GM19240 (cell line): ENCODE results near the gene PLCH1.

Experiments
- DNase-seq: peaks from one replicate; pipeline ENCODE4 v3.0.0; 2011; ENCODE audit warnings: low spot score; ENCODE audit not compliant: insufficient read length

Gene PLCH1

DNA sequence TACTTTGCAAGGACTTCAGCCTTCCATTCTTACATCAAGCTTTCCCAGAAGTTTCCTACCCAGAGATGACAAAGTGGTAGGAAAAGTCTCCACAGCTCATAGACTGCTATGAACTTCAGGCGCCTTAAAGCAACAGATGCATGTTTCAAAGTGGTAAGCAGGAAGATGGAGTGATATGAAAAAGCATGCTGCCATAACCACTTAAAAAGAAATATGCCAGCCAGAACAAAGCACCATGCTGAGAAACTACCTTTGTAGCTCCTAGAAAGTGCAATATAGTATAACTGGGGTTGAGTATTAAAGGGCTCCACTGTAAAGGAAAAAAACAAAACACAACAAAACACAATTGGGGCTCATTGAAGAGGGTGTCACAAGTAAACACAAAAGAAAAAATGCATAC is 259.0 kb downstream of the PLCH1 start:
- no peak for DNase-seq

DNA sequence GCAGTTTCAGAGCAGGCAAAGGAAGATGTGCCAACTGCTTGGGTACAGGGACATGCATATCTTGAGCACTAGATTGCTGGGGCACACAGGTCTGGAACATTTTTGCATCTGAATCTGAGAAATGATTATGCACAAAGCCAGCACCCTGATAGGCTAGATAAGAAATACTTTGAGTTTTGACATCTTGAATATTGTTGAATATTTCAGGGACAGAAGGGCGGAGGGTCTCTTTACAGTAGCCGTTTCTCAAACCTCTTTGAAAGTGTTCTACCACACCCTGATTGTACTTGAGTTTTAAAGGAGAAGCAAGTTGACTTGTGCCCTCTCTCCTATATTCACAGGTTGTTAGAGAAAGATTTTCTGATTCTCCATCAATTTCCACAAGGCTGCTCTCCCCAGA is 263.3 kb downstream of the PLCH1 start:
- DNase-seq: no peak

DNA sequence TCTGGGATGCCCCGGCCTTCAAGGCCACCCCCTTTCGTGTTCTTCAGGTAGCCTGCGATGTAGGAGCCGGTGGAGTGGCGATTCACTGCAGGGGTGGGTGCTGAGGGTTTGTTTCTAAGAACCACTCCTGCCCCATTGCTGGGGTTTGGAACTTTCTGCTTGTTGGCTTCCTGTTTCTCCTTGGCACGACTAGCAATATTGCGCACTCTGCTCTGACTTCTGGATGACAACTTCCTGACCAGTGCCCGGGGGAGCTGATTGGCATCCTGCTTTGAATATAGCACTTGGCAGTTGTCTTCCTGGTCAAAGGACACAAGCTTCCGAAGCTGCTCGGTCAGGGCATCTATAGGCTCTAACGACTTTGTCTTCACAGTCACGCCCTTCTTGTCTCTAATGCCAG is 263.8 kb downstream of the PLCH1 start:
- no peak for DNase-seq

- no peak for DNase-seq
Measured at GRCh38 chr3:155465664-155466063, 279.2 kb downstream of the PLCH1 start.

- DNase-seq: no peak
Measured at GRCh38 chr3:155462672-155463071, 282.2 kb downstream of the PLCH1 start.

DNA sequence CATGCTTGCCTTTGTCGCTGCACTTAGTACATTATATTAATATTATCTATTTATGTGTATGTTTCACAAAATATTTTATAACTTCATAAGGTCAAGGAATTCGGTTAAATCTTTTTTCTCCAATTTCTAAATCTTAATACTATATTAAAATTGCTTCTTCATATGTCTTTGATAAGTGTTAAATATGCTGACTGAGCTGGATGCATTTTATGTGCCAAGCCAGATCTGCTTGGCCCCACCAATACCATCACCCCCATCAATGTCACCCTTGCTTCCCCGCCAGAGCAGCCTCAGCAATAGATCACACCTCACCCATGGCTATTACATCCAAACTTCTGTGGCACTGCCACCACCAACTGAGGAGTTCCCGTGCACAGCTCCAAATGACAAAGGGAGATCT is 287.3 kb downstream of the PLCH1 start:
- DNase-seq: no peak

- no peak for DNase-seq
Measured at GRCh38 chr3:155455765-155456164, 289.1 kb downstream of the PLCH1 start.

DNA sequence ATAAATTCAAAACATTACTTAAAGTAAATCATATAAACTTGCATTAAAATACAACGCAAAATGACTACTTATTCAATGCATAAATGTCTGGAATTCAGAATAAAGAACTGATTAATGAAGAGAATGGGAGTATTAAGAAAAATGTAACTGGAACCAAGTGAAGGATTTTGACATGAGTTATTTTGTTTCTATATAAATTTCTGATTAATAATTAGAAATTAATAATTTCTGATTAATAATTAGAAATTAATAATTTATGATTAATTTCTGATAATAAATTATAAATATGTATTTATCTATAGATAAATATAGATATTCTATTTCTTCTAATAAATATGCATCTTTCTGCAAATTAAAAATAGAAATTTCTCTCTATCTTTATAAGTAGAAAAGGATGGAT is 291.4 kb downstream of the PLCH1 start:
- no peak for DNase-seq

DNA sequence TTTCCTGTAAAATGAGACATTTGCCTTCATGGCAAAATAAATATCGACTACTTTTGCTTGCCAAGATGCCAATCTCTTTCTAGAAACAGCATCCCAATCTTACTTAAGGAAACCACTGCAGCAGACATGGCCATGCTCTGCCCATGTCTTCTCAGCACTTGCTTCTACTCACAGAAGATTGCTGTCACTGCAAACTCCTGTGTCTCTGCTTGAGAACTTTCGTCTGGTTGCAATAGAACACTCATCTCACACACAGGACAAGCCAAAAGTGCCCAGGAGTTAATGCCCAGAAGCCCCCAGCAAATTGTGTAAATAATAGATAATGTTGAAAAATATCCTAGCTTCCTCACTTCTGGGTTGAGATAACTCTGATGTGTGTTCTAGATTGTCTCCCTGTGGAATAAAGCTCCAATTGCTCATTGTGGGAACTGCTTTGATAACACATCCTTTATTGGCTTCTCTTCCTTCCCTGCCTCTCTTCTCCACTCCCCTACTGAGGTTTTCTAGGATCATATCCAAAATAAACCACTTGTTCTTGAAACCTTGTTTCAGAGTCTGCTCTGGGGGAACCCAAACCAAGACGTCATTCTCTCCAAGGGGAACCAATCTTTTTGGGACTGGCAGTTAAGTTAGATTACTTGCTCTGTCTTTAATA is 295.1 kb downstream of the PLCH1 start:
- DNase-seq: no peak

DNA sequence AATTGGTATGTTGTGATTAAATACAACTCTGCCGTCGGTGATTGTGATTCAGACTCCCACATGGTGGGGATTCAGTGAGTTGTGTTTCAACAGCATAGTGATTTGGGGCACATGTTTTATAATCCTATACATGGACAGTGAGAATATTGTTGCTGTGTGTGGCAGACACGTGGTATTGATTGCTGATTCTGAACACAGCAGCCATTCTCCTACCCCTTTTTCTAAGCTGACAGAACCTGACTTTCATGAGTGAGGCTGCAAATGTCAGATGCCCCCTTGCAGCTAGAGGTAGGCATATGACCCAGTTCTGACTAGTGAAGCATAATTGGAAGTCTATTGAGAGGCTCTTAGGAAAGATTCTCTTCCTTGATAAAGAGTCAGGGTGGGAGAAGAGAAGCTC is 296.3 kb downstream of the PLCH1 start:
- DNase-seq: no peak

- DNase-seq: no peak
Measured at GRCh38 chr3:155446366-155446765, 298.5 kb downstream of the PLCH1 start.

DNA sequence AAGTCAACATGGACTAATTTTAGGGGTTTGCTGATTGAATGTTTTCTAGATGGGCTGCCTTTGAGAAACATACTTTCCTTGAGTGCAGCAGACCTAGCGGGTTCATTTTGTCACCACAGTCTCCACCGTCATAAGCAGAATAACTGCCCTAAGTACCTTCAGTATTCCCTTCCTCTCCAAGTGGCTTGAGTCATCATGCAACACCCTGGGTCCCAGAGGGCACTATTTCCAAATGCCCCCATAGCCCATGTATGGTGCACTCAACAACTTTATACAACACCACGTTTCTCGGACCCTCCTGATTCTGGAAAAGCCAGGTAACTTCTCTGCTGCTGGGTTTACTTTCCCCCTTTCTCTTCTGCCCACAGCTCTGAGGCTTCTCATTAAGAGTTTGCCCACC is 300.1 kb downstream of the PLCH1 start:
- no peak for DNase-seq

GRCh38 chr3:155443815-155444214 is 301.1 kb downstream of the PLCH1 start:
- no peak for DNase-seq

- no peak for DNase-seq
Measured at GRCh38 chr3:155442072-155442471, 302.8 kb downstream of the PLCH1 start.

- no peak for DNase-seq
Measured at GRCh38 chr3:155441506-155441905, 303.4 kb downstream of the PLCH1 start.

DNA sequence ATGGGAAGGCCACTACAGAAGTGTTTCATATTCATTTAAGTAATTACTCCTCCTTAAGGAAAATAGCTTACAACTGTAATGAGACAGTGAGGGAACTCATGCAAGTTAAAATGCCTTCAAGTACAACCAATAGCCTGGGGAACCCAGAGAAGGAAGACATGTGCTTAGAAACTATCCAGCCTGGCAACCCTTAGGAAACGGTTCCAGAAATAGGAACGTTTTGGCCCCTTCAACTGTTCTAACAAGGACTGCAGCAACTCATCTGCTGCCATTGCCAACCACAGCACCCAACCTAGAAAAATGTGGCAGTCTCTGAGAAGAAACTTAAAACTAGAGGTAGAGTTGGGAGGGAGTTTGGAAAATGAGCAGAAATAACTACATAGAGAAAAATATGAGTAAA is 303.8 kb downstream of the PLCH1 start:
- DNase-seq: no peak

DNA sequence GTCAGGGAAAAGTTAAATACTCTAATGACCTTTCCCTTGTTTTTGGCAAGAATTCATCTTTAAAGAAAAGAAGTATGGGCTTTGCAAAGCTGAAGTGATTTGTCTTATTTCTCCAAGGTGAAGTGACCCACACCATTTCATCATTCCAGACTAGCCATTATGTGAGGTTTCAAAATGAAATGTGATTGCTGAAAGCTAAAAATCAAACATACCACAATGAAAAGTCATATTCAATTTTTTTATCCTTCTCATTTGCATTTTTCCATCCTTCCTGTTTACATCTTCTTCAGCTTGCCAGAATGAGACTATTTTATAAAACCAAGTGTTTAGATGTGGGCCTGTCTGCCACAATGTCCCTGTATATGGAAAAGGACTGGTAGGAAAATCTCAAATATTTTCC is 309.1 kb downstream of the PLCH1 start:
- no peak for DNase-seq

DNA sequence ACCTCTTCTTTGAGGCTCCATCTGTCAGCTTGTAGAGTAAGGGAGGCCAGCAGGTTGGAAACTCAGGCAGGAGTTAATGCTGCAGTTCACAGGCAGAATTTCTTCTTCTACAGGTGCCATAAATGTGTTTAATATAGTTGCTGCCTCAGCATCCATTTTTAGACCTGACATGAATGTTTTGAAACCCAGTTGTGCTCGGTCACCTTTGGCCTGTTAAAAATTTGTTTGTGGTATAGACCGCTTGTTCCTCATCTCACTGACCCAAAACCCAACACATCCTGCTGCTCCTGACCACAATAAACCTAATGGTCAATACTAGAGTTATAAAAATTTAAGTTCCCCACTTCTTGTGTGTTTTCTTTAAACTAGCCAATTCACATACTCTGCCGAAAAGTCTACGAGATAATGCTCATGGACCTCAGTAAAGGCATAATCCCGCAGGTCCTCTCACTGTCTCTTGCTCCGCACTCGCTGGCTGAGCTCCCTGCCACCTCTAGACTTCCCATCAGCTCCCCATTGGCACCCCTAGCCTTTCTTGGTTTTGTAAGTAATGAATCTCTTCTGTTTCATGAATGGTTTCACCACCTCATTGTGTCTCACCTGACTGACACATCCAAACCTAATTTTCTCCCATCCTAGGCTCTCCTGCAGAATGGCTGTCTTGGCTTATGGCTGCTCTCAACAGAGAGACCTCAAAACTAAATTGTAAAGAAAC is 312.9 kb downstream of the PLCH1 start:
- DNase-seq: no peak

- no peak for DNase-seq
Measured at GRCh38 chr3:155428563-155428962, 316.3 kb downstream of the PLCH1 start.

GRCh38 chr3:155426524-155427230 is 318.2 kb downstream of the PLCH1 start:
- DNase-seq: no peak

DNA sequence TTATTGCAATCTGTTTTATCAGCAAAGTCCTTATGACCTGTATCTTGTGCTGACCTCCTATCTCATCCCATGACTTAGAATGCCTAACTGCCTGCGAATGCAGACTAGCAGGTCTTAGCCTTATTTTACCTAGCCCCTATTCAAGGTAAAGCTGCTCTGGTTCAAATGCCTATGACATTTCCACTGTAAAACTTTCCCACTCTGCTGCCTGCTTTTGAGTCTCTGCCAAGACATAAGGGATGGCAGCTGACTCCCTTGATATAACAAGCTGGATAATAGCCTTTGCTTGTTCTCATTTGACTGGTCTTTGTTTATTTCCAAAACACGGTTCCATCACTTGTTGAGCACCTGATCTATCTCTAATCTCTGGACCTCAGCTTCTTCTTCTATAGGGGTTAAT is 319.5 kb downstream of the PLCH1 start:
- DNase-seq: no peak

DNA sequence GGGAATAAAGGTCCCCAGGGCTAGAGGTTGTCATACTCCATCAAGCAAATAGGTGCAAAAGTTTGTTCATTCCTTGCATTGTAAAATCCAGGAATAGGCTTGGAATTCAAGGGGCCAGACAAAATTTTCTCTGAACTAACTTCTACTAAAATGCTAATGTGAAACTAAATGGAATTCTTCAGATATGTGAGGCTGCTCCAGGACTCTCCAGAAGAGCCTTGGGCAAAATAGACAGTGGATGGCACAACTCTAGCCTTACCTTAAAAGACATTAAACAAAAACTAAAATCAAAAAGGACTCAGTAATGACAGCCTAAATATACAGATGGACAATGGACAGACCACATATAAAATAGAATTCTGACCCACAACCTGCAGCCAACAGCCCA is 320.6 kb downstream of the PLCH1 start:
- DNase-seq: no peak
